Trophoblast cell (in vitro differentiated cells and primary cell): ENCODE results near the gene VASH1.

Experiments used
- DNase-seq, 2 donors: peaks; one replicate each; pipeline ENCODE4 v3.0.0-alpha.2; 2016
- H2AFZ ChIP-seq: 2 replicates; pipeline ENCODE4 v1.6.1; 2013; ENCODE audit warnings: low read length, moderate library complexity, mild to moderate bottlenecking; ENCODE audit not compliant: insufficient read depth, poor library complexity
- H2AK5ac ChIP-seq: 2 replicates; pipeline ENCODE4 v1.6.1; 2013; ENCODE audit warnings: mild to moderate bottlenecking, low read length
- H2BK120ac ChIP-seq: 2 replicates; pipeline ENCODE4 v1.6.1; 2013; ENCODE audit warnings: low read length, mild to moderate bottlenecking, moderate library complexity; ENCODE audit not compliant: insufficient read depth, poor library complexity
- H2BK12ac ChIP-seq: 2 replicates; pipeline ENCODE4 v1.6.1; 2013; ENCODE audit warnings: mild to moderate bottlenecking, low read length, moderate library complexity
- H2BK5ac ChIP-seq: 2 replicates; pipeline ENCODE4 v1.6.1; 2013; ENCODE audit warnings: low read length, low read depth, moderate library complexity, mild to moderate bottlenecking; ENCODE audit not compliant: poor library complexity
- H3K14ac ChIP-seq: 2 replicates; pipeline ENCODE4 v1.6.1; 2013; ENCODE audit warnings: mild to moderate bottlenecking, low read length
- H3K18ac ChIP-seq: 2 replicates; pipeline ENCODE4 v1.6.1; 2013; ENCODE audit warnings: mild to moderate bottlenecking, low read length
- H3K23ac ChIP-seq: 2 replicates; pipeline ENCODE4 v1.6.1; 2013; ENCODE audit warnings: low read length
- H3K27ac ChIP-seq: 2 replicates; pipeline ENCODE4 v1.5.1; 2013; ENCODE audit warnings: low read depth, mild to moderate bottlenecking, inconsistent platforms, low read length, moderate library complexity
- H3K27me3 ChIP-seq: 2 replicates; pipeline ENCODE4 v1.6.1; 2013; ENCODE audit warnings: inconsistent platforms, mild to moderate bottlenecking, low read length, moderate library complexity; ENCODE audit not compliant: insufficient read depth
- H3K36me3 ChIP-seq, 2 experiments: 1 replicate in 1 of 2; 2 replicates in 1 of 2; pipeline ENCODE4 v1.6.1; 2013; ENCODE audit warnings: low read length in 2 of 2, mild to moderate bottlenecking in 2 of 2, moderate library complexity in 1 of 2; ENCODE audit not compliant: insufficient read depth in 2 of 2, control insufficient read depth in 1 of 2
- H3K4ac ChIP-seq: 2 replicates; pipeline ENCODE4 v1.6.1; 2013; ENCODE audit warnings: low read depth, mild to moderate bottlenecking, low read length, moderate library complexity
- H3K4me1 ChIP-seq, 2 experiments: 1 replicate in 1 of 2; 2 replicates in 1 of 2; pipeline ENCODE4 v1.6.1; 2013; ENCODE audit warnings: low read length in 2 of 2, mild to moderate bottlenecking in 2 of 2, moderate library complexity in 1 of 2; ENCODE audit not compliant: insufficient read depth in 2 of 2, control insufficient read depth in 1 of 2
- H3K4me2 ChIP-seq: 2 replicates; pipeline ENCODE4 v1.6.1; 2013; ENCODE audit warnings: inconsistent platforms, mild to moderate bottlenecking, low read length, moderate library complexity
- H3K4me3 ChIP-seq: 2 replicates; pipeline ENCODE4 v1.5.1; 2013; ENCODE audit warnings: mild to moderate bottlenecking, low read depth, low read length, inconsistent platforms
- H3K79me1 ChIP-seq: one replicate; pipeline ENCODE4 v1.6.1; 2013; ENCODE audit warnings: low read length
- H3K79me2 ChIP-seq: 2 replicates; pipeline ENCODE4 v1.6.1; 2013; ENCODE audit warnings: low read length, mild to moderate bottlenecking; ENCODE audit not compliant: control insufficient read depth, insufficient read depth, poor library complexity
- H3K9ac ChIP-seq: 2 replicates; pipeline ENCODE4 v1.6.1; 2013; ENCODE audit warnings: mild to moderate bottlenecking, low read length
- H3K9me3 ChIP-seq: 2 replicates; pipeline ENCODE4 v1.6.1; 2013; ENCODE audit warnings: low read depth, mild to moderate bottlenecking, control low read depth, inconsistent platforms, low read length; ENCODE audit not compliant: insufficient read depth
- H4K12ac ChIP-seq: 2 replicates; pipeline ENCODE4 v1.6.1; 2013; ENCODE audit warnings: low read depth, mild to moderate bottlenecking, low read length, moderate library complexity
- H4K8ac ChIP-seq: 2 replicates; pipeline ENCODE4 v1.6.1; 2013; ENCODE audit warnings: low read depth, mild to moderate bottlenecking, low read length, moderate library complexity
- H4K91ac ChIP-seq: one replicate; pipeline ENCODE4 v1.6.1; 2013; ENCODE audit warnings: low read depth, mild to moderate bottlenecking, low read length, moderate library complexity
- WGBS: extraction: QIAGEN DNeasy Blood & Tissue Kit; methylation state at CpG from one replicate; pipeline ENCODE4 v1.1.7; 2013; ENCODE audit warnings: missing lambda C conversion rate; ENCODE audit not compliant: insufficient read length, insufficient coverage; ENCODE audit errors: extremely low coverage; 5-methylcytosine and 5-hydroxymethylcytosine counted together

VASH1 gene

GRCh38 chr14:76773956-76774820, 12.9 kb downstream of the VASH1 start:
- Histone ChIP-seq H3K36me3 (no peaks in the 10 kb centered on the region), H3K18ac (no peak overlapping the region), H2BK120ac (peak overlapping the region; percentile 27), H3K79me1 (peaks cover 13% of the 10 kb centered on the region), H3K4me3 (no peak overlapping the region), H4K91ac (peak overlapping the region; percentile 81), H3K23ac (no peak overlapping the region), H2BK12ac (peak overlapping the region; percentile 34), H2AFZ (no peak overlapping the region), H3K27me3 (no peaks in the 10 kb centered on the region), H3K4ac (no peak overlapping the region), H3K14ac (peak overlapping the region; percentile 1), H3K27ac (peak overlapping the region; percentile 19), H3K4me1 (peaks cover 18 to 24% of the 10 kb centered on the region in 2 experiments), H2AK5ac (peak overlapping the region; percentile 52), H3K79me2 (no peaks in the 10 kb centered on the region), H4K8ac (no peak overlapping the region), H3K9ac (no peak overlapping the region), H4K12ac (no peak overlapping the region), H3K9me3 (no peaks in the 10 kb centered on the region), H2BK5ac (peak overlapping the region; percentile 22), H3K4me2 (no peak overlapping the region)
- peak in 1 of 2 donors; percentile 23 for DNase-seq
- WGBS, result no CpG with 5 or more reads among the region's 18 CpGs

GRCh38 chr14:76774821-76775694, 13.8 kb downstream of the VASH1 start:
- H3K4me2 ChIP-seq, result no peak overlapping the region
- no peak for DNase-seq

GRCh38 chr14:76775695-76776427, 14.6 kb downstream of the VASH1 start:
- Histone ChIP-seq H3K27ac (no peak overlapping the region), H4K8ac (no peak overlapping the region), H3K18ac (no peak overlapping the region), H3K79me2 (no peaks in the 10 kb centered on the region), H2BK12ac (peak overlapping the region; percentile 15), H2AK5ac (peak overlapping the region; percentile 46), H4K91ac (no peak overlapping the region), H3K27me3 (no peaks in the 10 kb centered on the region), H3K9ac (no peak overlapping the region), H4K12ac (peak overlapping the region; percentile 27), H3K14ac (no peak overlapping the region), H3K4ac (no peak overlapping the region), H2AFZ (no peak overlapping the region), H3K36me3 (no peaks in the 10 kb centered on the region), H3K4me3 (no peak overlapping the region), H3K9me3 (no peaks in the 10 kb centered on the region), H3K4me1 (peaks cover 18 to 20% of the 10 kb centered on the region in 2 experiments), H3K79me1 (peaks cover 13% of the 10 kb centered on the region), H3K4me2 (no peak overlapping the region), H2BK120ac (no peak overlapping the region), H3K23ac (no peak overlapping the region), H2BK5ac (no peak overlapping the region)
- WGBS, result no CpG with 5 or more reads among the region's 54 CpGs
- DNase-seq, result no peak

More at GRCh38 chr14:76774821-76775694, 13.8 kb downstream of the VASH1 start:
- Histone ChIP-seq H3K4me1 (peaks cover 18 to 24% of the 10 kb centered on the region in 2 experiments), H3K9ac (no peak overlapping the region), H3K4me3 (peak overlapping the region; percentile 10), H4K8ac (no peak overlapping the region), H2BK120ac (no peak overlapping the region), H3K18ac (no peak overlapping the region), H2BK12ac (no peak overlapping the region), H2AFZ (no peak overlapping the region), H3K4ac (no peak overlapping the region), H2BK5ac (no peak overlapping the region), H3K79me1 (peaks cover 13% of the 10 kb centered on the region), H4K91ac (no peak overlapping the region), H3K9me3 (no peaks in the 10 kb centered on the region), H2AK5ac (no peak overlapping the region), H3K36me3 (no peaks in the 10 kb centered on the region), H3K27ac (no peak overlapping the region), H3K23ac (no peak overlapping the region), H3K79me2 (no peaks in the 10 kb centered on the region), H3K27me3 (no peaks in the 10 kb centered on the region), H3K14ac (no peak overlapping the region), H4K12ac (no peak overlapping the region)
- WGBS, result no CpG with 5 or more reads among the region's 22 CpGs
